NCI-H2107 (cell line): ENCODE measurements around the gene PYGM.

ENCODE experiments used
- DNase-seq: peaks from one replicate; lab custom pipeline; 2025; lab: John Stamatoyannopoulos, UW

Gene PYGM

DNA sequence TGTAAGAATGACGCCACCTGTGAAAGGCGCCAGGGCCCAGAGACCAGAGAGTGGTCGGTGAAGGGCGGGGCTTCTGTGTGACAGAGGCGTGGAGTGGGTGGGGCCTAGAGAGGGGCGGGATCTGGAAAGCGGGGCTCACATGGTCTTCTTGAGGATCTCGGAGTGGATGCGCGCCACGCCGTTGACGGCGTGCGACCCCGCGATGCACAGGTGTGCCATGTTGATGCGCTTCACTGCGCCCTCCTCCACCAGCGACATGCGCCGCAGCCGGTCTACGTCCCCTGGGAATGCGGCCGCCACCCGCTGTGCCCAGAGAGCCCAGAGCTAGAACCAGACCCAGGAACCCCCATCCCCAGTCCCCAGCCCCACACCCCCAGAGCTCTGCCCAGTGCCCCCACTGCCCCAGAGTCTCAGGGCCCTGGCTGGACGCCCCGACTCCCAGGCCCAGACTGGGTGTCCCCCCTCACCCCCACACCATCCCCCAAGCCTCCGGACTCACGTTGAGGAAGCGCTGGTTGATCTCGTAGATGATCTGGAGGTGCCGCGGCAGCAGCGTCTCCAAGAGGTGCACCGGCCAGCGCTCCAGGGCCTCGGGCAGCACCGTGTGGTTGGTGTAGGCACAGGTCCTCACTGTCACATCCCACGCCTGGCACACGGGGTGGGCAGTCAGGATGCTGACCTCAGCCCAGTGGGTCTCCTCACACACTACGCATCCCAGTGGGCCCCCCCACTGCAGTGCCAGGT lies 6.2 kb downstream of the PYGM start:
- DNase-seq = no peak

DNA sequence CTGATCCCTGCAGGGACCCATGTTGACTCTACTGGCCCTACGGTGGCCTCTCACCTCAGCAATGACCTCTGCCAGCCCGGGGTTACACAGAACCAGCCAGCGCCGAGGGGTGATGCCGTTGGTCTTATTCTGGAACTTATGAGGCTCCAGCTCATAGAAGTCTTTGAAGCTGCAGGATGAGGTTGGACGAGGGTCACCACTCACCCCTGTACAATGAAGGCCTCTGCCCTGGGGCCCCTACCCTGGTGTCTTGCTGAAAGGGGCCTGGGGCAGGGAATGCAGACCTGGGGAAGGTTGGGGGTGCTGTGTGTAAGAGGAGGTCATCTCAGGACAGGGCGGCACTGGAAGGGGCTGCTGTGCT lies 6.8 kb downstream of the PYGM start:
- no peak for DNase-seq

DNA sequence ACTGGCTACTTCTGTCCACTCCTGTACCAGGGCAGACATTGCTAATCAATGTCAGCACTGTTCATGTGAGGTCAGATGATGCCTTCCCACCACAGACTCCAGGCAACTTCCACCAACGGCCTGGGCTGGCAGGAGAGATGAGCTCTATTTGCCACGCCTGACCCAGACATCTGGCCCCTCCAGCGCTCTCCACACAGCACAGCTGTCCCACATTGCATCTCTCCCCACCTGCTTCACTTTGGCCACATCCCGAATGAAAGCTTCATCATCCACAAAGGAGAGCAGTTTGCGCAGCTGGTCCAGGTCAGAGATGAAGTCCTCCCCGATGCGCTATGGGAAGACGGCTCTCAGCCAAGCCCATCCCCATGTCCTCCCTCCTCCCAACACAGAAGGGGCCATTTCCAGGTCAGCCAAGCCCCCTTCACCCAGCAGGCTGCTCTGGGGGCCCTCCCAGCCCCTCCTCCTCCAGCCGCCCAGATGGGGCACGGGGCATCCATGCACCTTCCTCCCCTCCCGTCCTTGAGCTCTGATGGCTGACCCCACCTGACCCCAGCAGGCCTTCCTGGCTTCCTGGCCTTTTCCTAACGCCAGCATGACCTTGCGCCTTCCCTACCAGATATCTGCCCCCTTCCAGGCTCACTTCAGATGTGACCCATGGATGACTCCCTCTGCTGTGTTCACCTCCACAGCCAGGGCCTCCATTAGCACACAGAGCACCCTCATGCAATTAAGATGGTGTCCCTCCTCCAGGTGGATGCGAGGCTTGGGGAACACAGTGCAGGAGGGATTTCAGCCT lies 7.4 kb downstream of the PYGM start:
- DNase-seq = no peak

DNA sequence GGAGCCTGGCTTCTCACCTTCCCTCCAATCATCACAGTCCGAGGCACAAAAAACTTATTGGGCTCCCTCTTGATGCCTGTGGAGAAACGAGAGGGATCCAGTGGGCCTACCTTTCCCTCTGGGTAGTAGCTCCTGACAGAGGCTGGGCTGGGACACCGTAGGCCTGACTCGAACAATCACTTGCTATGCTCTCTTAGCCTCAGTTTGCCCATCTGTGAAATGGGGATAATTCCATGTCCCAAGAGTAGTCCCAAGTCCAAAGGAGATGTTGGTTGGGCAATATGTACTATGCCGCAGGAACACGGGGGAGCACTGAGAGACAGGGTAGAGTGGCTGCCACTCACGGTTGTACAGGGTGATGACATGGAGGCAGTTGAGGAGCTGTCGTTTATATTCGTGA lies 8.2 kb downstream of the PYGM start:
- no peak for DNase-seq

DNA sequence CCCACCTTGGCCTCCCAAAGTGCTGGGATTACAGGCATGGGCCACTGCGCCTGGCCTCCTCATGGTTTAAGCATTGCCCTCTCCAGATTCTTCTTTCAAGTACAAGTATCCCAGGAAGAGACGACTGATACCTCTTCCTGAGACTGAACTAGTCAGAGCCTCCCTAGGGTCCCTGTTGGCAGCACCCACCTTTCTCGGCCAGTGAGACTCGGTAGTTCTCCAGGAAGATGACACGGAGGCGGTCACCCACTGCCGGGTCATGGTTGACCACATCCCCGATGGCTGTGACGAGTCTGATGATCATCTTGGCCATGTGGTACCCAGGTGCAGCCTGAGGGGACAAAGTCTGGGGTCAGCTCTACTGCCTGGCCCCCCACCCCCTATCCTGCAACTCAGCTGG lies 8.6 kb downstream of the PYGM start:
- no peak for DNase-seq

DNA sequence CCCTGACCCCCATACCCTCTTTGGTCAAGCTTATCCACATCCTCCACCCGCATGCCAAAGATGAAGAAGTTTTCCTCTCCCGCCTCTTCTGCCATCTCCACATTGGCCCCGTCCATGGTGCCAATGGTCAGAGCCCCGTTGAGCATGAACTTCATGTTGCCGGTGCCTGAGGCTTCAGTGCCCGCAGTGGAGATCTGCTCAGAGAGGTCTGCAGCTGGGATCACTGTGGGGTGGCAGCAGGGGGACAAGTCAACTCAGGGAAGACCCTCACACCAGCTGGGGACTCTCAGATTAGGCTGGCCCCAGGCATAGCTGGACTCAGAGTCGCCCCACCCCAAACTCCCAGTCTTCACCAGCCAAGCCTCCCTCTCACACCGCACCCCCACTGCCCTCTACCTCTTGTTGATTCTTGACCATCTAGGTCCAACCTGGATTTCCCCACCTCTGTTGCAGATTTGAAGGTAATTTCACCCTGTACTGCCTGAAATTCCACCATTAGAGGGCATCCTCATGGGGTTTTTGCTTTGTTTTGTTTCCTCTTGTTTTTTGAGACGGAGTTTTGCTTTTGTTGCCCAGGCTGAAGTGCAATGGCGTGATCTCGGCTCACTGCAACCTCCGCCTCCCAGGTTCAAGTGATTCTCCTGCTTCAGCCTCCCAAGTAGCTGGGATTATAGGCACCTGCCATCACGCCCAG lies 9.3 kb downstream of the PYGM start:
- DNase-seq = no peak

DNA sequence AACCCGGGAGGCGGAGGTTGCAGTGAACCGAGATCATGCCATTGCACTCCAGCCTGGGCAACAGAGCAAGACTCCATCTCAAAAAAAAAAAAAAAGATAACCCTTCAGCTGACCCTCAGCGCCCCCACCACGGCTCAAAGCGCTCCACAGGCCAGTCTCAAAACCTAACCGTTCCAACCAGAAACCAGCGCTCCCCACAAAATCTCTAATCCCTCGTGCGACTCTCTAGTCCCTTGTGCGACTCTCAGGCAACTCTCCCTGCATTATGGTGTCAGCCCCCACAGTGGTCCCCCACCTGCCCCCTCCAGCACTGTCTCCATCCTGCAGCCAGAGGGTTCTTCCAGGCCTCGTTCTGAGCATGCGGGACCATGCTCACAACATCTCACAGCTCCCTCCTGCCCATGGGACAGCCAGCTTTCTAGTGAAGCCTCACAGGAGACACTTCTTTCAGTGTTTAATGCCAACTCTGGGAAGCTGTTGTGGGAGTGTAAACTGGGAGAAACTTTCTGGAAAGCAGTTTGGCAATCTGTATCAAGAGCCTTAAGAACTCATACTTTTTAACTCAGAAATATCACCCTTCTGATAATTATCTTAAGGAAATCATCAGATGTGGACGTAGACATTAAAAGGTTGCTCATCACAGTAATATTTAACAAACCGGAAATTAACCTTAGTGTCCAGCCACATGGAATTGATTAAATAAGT lies 11.7 kb downstream of the PYGM start:
- DNase-seq = no peak

GRCh38 chr11:64746486-64746885 lies 13.3 kb downstream of the PYGM start:
- DNase-seq = no peak

DNA sequence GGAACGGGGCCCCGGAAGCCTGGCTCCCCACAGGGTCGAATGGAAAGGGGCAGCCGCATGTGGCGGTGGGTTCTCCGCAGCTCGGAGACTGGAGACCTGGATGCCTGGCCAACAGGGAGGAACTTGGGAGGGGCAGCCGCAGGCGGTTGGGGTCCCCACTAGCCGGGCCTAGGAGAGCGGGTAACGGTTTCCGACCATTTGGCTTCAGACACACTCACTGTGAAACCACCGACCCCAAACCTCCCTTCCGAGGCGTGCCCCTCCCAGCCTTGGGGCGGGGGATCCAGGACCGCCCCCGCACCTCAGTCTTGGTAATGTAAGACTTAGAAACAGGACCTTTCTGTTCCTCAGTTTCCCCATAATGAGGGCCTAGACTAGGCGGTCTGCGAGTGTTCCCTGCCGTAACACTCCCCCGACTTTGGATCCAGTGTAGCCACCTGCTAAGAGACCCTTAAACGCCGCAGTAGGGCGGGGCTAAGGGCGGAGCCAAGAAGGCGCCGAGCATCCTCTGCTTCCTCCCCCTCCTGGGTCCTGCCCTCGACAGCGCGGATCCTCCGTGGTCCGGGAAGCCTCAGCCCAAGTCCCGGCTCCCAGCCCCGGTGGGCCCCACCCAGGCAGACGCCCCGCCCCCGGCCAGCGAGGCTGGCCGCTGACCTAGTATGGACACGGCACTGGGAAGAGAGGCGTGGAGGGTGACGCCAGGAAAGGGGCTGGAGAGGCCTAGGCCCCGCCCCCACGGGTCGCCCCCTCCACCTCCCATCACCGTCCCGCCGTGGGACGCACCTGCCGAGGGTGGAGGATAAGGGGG lies 14.0 kb downstream of the PYGM start:
- no peak for DNase-seq

- DNase-seq = no peak
Measured at GRCh38 chr11:64745189-64745520, 14.6 kb downstream of the PYGM start.

- no peak for DNase-seq
Measured at GRCh38 chr11:64744544-64745188, 15.1 kb downstream of the PYGM start.

DNA sequence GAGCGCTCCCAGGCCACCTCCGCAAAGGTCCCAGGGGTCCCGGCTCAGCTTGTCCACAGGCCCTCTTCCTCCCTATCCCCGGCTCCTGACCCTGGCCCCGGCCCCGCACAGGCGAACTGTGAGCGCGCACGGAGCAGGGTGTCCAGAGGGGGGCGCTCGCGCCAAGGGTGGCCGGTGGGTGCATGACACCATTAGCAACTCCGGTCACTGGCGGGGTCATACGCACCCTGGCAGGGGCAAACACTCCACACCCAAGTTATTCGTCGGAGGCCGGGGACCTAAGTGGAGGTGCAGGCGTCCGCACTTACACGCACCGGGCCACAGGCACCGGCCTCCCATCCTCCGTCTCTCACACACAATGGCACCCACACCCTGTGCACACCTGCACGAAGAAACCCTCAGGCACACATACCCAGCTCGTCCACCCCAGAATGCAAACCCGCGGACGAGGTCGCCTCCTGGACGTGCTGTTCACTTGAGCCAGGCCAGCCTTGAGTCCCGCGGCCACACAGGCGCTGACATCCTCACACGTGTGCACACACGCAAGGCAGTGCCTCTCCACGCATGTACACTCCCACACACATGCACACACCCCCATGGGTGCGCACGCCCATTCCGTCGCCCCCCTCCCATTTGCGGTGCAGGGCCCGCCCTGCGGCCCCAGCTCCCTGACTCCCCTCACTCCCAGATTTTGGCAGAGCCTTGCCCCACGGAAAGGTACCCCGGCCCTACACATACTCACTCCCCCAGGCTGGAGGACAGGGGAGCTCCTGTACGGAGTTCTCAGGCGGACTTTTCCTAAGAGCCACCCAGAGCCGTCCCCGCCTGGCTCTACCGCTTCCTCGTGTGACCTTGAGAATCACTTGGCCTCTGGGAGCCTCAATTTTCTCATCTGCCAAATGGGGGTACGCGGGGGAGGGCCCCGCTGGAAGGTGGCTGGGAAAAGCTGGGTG lies 15.9 kb downstream of the PYGM start, which contains the start of gene RASGRP2:
Gene RASGRP2 (minus strand): TSS at position 552 of the 953 bp plus-strand sequence. CDS start 1,276 bp downstream, outside the sequence.
- DNase-seq = no peak

DNA sequence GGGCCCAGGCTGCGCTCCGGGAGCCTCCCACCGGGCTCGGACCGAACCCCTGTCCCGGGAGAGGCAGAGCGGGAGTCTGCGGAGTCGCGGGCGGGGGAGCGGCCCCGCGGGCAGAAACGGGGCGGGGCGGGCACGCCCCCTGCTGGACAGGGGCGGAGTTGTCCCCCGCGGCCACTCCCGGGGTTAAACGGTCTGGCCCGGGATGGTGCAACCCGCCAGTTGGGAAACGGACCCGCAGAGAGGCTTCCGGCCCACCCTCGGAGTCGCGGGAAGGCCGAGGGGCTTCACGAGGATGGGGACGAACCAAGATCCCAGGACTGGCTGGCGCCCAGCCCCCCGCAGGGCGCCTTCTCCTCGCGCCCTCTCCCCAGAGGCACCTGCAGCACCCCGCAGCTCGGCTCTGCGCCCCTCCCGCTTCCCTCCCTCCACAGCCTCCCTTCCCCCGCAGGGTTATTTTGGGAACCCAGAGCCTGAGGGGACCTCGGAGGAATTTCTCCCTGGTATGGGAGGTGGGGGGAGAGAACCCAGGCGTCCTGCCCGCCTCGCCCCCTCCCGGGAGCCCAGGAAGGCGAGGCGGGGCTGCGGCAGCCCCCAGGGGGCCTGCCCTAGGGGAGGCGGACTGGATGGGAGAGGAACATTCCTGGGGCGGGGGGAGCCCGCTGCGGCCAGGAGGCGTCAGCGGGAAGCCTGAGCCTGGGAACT lies 16.7 kb downstream of the PYGM start:
- DNase-seq = no peak

GRCh38 chr11:64742087-64742888 lies 17.5 kb downstream of the PYGM start:
- DNase-seq = no peak

- no peak for DNase-seq
Measured at GRCh38 chr11:64741375-64742086, 18.2 kb downstream of the PYGM start.

DNA sequence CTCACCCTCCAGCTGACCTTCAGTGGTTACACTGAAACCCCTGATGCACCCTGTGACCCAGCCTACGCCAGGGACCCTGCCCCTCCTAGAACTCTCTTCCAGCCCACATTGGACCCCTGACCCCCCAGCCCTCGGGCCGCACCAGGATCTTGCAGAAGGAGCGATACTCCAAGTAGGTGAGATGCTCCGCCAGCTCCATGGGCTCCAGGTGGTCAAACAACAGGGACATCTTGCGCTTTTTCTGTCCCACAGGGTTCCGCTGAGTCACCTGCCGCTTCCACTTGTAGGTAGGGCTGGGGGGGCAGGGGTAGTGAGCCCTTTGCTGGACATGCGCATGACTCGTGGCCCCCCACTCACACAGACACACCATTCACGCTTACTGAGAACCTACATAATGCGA lies 19.9 kb downstream of the PYGM start:
- DNase-seq = no peak

DNA sequence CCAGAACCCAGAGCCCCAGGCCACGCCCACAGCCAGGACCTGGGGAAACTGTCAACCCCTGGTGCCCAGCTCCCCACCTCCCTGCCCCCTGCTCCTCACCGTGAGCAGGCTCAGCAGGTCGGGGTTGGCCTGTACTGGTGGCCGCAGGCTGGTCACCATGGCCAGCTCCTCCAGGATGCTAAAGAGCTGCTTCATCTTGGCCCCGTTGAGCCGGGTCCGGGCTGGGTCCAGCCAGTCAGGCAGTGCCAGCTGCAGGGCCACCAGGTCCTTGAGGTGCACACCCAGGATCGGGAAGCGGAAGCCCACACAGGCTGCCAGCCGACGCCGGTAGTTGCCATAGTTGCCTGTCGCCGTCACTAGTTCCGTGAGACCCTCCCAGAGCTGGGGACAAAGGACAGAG lies 23.1 kb downstream of the PYGM start:
- no peak for DNase-seq
